ENCODE measurements around the gene PASK. TPM values are rescaled to one million over a fixed set of nuclear protein-coding genes. Genes with fewer than 3 reads are reported as not detected.

PASK gene
- total RNA-seq, 2 donors from 2014 or later: 0.98 to 1.1 TPM

DNA sequence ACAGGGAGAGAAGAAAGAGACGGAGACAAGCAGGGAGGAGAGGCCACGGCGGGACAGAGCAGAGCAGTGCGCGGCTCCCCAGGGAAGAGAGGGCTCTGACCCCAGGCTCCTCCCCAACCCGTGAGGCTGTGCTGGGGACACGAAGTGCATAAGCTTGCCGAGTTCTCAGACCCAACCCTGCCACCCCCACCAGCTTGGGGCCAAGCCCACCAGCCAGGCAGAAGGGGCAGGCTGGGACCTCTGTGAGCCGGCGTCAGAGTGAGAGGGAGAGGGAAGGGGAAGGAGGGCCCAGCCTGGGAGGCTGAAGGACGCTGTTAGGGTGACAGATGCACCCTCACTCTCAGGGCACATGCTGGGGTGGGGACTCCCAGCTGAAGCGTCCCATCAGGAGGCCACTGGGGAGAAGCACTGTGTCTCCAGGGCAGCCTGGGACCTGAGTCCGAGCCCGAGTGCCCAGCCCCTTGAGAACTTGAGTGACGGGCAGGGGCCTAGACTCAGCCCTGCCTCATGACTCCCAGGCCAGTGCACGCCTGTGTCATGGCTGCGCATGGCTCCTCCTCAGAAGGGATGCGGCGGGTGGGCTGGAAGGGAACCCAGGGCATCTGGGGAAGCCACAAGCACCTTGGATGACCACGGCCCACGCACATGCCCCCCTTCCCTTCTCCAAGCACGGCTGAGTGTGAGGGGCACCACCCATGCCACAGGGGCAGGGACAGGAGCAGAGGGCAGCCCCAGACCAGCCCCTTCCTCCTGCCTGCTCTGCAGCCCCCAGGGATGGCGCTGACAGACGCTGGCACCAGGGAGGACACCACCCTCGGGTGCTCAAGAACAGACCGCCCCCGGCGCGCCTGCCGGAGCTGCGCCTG, 78.2 kb downstream of the PASK start:
- Histone ChIP-seq H3K4me3 (no peak overlapping the region), H3K27ac (no peak overlapping the region), H3K27me3 (no peaks in the 10 kb centered on the region), H3K9me3 (no peaks in the 10 kb centered on the region), H3K4me1 (no peaks in the 10 kb centered on the region), H3K36me3 (peaks cover 29% of the 10 kb centered on the region)
- TF ChIP-seq, protein P1, sequence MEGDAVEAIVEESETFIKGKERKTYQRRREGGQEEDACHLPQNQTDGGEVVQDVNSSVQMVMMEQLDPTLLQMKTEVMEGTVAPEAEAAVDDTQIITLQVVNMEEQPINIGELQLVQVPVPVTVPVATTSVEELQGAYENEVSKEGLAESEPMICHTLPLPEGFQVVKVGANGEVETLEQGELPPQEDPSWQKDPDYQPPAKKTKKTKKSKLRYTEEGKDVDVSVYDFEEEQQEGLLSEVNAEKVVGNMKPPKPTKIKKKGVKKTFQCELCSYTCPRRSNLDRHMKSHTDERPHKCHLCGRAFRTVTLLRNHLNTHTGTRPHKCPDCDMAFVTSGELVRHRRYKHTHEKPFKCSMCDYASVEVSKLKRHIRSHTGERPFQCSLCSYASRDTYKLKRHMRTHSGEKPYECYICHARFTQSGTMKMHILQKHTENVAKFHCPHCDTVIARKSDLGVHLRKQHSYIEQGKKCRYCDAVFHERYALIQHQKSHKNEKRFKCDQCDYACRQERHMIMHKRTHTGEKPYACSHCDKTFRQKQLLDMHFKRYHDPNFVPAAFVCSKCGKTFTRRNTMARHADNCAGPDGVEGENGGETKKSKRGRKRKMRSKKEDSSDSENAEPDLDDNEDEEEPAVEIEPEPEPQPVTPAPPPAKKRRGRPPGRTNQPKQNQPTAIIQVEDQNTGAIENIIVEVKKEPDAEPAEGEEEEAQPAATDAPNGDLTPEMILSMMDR (IDR thresholded peaks at IDR 0.05): no peak
- no peak for DNase-seq (ENCODE audit: low spot score)

DNA sequence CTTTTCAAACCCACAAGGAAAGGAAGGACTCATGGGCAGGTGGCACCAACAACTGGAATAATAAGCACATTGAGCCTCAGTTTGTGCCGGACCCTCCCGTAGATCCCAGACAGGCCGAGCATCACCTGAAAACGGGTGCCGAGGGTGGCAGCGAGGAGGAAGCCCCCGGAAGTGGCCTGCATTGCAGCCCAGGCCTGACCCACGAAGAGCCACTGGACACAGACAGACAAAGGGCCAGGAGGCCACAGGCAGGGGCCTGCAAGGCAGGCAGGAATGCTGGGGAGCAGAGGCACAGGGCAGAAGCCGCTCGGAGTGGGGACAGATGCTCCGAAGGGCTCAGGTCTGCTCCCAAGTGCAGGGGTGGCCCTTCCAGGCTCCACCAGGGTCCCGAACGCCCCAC, 78.9 kb downstream of the PASK start:
- no peak for DNase-seq (ENCODE audit: low spot score)
- peaks cover 26% of the 10 kb centered on the region for H3K36me3 ChIP-seq

DNA sequence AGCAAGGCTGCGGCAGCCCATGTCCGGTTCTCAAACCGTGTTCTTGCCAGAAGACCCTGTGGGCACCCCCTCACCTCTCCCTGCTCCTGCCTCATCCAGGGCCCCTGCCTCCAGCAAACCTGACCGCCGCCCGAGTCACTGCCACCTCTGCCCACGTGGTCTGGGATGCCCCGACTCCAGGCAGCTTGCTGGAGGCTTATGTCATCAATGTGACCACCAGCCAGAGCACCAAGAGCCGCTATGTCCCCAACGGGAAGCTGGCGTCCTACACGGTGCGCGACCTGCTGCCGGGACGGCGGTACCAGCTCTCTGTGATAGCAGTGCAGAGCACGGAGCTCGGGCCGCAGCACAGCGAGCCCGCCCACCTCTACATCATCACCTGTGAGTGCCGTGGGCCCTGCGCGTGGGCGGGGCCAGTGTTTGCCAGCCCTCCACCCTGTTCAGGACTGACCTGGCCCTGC, 79.4 kb downstream of the PASK start:
- DNase-seq (ENCODE audit: low spot score): no peak
- TF ChIP-seq, protein P1 (IDR thresholded peaks at IDR 0.05): no peak
- Histone ChIP-seq H3K4me3 (no peak overlapping the region), H3K4me1 (no peaks in the 10 kb centered on the region), H3K27ac (no peak overlapping the region), H3K9me3 (no peaks in the 10 kb centered on the region), H3K36me3 (peaks cover 21% of the 10 kb centered on the region), H3K27me3 (no peaks in the 10 kb centered on the region)

More for the DNA sequence above, 78.9 kb downstream of the PASK start:
- no peak overlapping the region for H3K27ac ChIP-seq
- TF ChIP-seq, protein P1 (IDR thresholded peaks at IDR 0.05): no peak
- H3K27me3 ChIP-seq: no peaks in the 10 kb centered on the region
- no peak overlapping the region for H3K4me3 ChIP-seq
- H3K4me1 ChIP-seq: no peaks in the 10 kb centered on the region
- no peaks in the 10 kb centered on the region for H3K9me3 ChIP-seq

DNA sequence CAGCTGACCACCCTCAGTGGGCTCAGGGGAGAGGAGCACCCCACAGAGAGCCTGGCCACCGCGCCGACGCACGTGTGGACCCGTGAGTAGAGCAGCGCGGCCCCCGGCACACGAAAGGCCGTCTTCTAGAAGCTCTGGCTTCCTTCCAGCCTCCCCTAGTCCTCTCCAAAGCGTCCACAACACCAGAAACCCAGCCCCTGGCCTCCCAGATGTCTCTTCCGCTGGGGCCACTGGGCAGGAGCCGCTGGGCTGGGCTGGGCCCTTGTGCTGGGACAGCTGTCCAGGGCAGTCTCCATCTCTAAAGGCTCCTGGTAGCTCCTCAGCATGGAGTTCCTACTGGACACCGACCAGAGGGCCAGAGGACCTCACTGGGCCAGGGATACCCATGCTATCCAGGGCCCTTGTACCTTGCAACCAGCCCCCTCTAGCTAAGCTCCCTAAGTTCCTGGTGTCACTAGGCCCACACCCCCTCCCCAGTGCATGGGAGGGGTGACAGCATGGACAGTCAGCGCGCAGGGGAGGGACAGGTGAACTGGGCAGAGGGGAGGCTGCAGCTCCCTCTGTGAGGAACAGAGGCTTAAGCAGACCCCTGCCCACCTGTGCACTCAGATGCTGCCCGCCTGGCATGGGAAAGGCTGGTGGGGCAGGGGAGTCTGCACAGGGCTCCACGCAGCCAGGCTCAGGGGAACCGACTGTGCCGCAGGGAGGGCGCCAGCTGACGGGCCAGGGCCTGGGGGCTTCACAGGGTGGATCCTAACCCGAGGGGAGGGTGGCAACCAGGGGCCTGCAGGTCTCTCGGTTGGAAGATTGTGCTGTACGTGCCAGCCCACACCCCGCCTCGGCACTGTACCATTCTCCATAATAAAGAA, 80.1 kb downstream of the PASK start:
- TF ChIP-seq, protein P1 (IDR thresholded peaks at IDR 0.05): no peak
- Histone ChIP-seq H3K9me3 (no peaks in the 10 kb centered on the region), H3K4me1 (no peaks in the 10 kb centered on the region), H3K27me3 (no peaks in the 10 kb centered on the region), H3K4me3 (no peak overlapping the region), H3K27ac (no peak overlapping the region), H3K36me3 (peaks cover 14% of the 10 kb centered on the region)
- no peak for DNase-seq (ENCODE audit: low spot score)

DNA sequence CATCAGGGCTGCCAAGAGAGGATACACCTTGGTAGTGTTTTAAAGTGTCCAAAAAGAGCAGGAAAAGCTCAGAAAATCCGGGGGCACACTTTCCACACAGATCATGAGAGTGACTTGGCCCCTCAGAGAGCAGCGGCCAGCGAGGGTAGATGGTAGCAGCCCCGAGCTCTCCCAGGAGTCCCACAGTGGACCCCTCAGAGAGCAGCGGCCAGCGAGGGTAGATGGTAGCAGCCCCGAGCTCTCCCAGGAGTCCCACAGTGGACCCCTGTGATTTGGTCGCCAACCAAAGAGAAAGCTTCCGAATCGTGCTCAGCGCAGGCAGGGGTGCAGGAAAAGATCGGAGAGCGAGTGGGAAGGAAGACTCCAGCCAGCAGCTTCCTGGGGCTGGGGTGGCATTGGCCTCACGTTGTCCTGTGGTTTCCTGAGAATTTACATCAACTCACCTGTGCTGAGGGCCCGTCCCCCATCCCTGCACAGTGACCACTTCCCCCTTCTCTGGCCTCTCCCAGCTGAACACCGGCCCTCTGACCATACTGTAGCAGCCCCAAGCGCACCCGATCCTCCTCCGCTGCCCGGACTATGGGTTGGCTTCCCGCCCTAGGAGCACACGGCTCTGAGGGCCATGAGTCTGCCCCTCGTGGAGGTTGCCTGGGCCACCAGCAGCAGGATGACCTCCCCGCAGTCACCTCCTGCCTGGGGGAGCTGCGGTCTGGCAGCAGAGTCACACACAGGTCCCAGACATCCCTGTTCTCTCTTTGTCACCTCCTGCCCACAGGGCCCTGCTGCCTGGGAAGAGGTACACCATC, 80.9 kb downstream of the PASK start:
- Histone ChIP-seq H3K9me3 (no peaks in the 10 kb centered on the region), H3K36me3 (peaks cover 12% of the 10 kb centered on the region), H3K4me3 (no peak overlapping the region), H3K27me3 (no peaks in the 10 kb centered on the region), H3K27ac (no peak overlapping the region), H3K4me1 (peaks cover 0 to 7% of the 10 kb centered on the region in 2 donors)
- TF ChIP-seq, protein P1 (IDR thresholded peaks at IDR 0.05): no peak
- peak; percentile 43 for DNase-seq (ENCODE audit: low spot score)

Data from right atrium auricular region (tissue), 2 donors.